Astrocyte of the spinal cord (primary cell): Measurements from ENCODE around the gene ATP8B1.
"Not testable (repeated sequence)": the region's sequence is repeated elsewhere in the genome, so short reads cannot be mapped to it uniquely, and the experiment has no call there.

Experiments used
- DNase-seq: peaks from one replicate; pipeline ENCODE4 v3.0.0; 2011; ENCODE audit warnings: low read depth, low spot score
- H3K4me3 ChIP-seq: 2 replicates; pipeline ENCODE4 v1.5.1; 2011; ENCODE audit warnings: low read depth, mild to moderate bottlenecking, low read length, moderate library complexity
- in situ Hi-C: cut with HindIII; loops from 2 replicates; pipeline ENCODE4 v1.10.0; 2017; ENCODE audit warnings: low sequenced_read_pairs
- TF ChIP-seq, protein P1 (sequence below): IDR thresholded peaks from 2 replicates; pipeline ENCODE4 v1.5.1; 2012; ENCODE audit warnings: low read depth, mild to moderate bottlenecking, low read length, inconsistent platforms

Gene ATP8B1

DNA sequence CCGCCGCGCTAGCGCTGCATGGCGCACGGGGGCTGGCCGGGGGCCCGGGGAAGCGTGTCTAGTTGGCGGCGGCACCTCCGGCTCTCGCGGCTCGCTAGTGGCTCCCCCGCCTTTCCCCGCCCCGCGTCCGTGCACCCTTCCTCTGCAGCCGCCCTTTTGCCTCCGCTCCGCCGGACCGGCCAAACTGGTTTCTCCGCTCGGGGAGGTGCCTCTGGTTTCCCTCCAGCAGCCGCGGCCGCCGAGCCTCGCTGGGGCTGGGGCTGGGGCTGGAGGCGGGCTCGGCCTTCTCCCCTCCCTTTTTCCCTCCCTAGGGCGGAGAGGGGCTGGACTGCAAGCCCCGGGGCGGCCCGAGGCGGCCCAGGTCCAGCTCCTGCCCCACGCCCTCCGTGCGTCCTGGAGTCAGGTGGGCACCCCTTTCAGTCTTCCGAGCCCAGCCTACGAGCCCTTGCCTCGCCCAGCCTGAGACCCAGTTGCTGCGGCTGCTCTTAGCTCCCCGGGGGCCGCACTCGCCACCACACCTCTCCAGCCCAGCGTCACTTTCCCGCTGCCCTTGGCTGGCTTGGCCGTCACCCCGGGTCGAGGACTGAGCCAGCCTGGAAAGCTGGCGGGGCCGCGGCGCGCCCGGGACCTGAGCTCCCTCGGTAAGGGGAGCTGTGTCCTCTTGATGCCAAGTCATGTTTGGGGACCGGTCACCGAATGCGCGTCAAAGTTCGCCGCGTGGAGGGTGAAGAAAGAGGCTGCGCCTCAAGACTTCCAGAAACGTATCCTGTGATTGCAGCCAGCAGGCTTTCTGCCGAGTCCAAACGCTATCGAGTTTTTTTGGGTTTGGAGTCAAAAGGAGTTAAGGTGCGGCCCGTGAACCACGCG lies at the start of gene ATP8B1:
TSS of gene ATP8B1 (minus strand) at position 213 of the 867 bp plus-strand sequence. CDS start 71,508 bp downstream, outside the sequence.
- TF ChIP-seq, protein P1, sequence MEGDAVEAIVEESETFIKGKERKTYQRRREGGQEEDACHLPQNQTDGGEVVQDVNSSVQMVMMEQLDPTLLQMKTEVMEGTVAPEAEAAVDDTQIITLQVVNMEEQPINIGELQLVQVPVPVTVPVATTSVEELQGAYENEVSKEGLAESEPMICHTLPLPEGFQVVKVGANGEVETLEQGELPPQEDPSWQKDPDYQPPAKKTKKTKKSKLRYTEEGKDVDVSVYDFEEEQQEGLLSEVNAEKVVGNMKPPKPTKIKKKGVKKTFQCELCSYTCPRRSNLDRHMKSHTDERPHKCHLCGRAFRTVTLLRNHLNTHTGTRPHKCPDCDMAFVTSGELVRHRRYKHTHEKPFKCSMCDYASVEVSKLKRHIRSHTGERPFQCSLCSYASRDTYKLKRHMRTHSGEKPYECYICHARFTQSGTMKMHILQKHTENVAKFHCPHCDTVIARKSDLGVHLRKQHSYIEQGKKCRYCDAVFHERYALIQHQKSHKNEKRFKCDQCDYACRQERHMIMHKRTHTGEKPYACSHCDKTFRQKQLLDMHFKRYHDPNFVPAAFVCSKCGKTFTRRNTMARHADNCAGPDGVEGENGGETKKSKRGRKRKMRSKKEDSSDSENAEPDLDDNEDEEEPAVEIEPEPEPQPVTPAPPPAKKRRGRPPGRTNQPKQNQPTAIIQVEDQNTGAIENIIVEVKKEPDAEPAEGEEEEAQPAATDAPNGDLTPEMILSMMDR = no peak

DNA sequence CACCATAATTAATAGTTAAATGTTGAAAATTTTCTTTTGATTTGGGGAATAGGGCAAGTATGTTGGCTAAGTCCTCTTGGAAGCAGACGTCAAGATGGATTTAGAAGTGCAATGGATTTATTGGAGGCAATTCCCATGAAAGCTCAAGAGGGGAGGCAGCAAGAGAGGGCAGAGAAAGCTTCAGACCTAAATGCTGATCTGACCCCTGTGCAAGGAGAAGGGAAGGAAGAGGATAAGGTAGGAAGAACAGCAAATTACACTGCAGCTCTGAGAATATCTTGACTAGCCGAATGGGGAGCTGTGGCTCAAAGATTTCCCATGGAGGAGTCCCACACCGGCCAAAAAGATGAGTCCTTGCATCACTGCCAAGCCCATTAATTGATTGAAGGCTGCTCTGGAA lies 46.9 kb upstream of the ATP8B1 start:
- in situ Hi-C loops = no loop called here
- no peak for DNase-seq
- TF ChIP-seq, protein P1 = no peak
- no peak overlapping the region for H3K4me3 ChIP-seq

More for the DNA sequence above, at the start of gene ATP8B1:
- in situ Hi-C loops = no loop called here
- peak; percentile 82 for DNase-seq
- peak within 1 kb of the TSS; percentile 92 for H3K4me3 ChIP-seq

DNA sequence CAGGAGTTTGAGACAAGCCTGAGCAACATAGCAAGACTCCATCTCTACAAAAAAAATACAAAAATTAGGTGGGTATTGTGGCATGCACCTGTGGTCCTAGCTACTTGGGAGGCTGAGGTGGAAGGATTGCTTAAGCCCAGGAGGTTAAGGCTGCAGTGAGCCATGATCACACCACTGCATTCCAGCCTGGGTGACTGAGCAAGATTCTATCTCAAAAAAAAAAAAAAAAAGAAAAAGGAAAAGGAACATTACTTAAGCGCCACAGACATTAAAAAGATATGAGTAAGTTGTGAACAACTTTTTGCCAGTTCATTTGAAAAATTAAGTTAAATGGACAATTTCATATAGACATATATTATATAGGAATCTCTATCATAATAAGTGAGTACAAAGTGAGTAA lies 45.3 kb upstream of the ATP8B1 start:
- H3K4me3 ChIP-seq, in situ Hi-C loops: not testable (repeated sequence)
- peak; percentile 13 for DNase-seq

DNA sequence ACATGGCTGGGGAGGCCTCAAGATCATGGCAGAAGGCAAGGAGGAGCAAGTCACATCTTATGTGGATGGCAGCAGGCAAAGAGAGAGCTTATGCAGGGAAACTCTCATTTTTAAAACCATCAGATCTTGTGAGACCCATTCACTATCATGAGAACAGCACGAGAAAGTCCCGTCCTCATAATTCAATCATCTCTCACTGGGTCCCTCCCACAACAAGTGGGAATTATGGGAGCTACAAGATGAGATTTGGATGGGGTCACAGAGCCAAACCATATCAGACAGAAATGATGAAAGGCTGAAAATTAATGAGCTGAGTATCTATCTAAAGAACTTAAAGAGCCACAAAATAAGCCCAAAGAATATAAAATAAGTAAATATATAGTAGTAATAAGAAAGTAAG lies 44.3 kb upstream of the ATP8B1 start:
- in situ Hi-C loops, H3K4me3 ChIP-seq, DNase-seq: not testable (repeated sequence)

DNA sequence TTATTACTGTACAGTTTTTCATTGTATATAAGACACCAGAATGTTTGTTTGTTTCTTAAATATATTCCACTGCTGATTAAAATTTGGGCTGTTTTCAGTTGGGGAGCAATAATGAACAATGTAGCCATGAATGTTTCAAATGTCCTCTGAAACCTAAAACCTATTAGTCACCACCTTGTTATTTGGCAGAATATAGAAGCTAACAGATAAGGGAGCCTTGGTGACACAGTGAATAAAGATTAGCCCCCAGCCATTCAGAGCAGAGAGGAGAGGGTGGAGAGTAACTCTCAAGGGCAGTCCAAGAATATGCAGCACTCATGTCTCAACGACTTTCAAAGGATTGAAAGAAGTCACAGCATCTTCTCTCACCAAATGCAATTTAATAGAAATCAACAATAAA lies 43.1 kb upstream of the ATP8B1 start:
- in situ Hi-C loops = no loop called here
- TF ChIP-seq, protein P1 = no peak
- peak; percentile 67 for DNase-seq
- no peak overlapping the region for H3K4me3 ChIP-seq

DNA sequence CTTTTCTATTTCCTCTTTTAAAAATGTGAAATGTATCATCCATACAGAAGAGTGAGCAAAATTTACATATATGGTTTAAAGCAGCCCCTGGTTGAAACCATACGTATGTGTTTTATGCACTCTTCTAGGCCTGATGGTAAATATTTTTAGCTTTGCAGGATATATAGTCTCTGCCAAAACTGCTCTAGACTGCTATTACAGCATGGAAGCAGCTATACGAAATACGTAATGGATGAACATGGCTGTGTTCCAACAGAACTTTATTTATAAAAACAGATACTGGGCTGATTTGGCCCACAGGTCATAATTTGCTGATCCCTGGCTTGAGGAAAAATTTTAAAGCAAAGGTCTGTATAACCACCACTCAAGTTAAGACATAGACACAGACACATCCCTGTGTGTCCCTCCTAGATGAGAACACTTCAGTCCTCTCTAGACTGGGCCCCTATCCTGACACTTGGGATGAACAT lies 42.5 kb upstream of the ATP8B1 start:
- peak; percentile 12 for DNase-seq
- TF ChIP-seq, protein P1 = no peak
- H3K4me3 ChIP-seq = no peak overlapping the region
- in situ Hi-C loops = no loop called here

DNA sequence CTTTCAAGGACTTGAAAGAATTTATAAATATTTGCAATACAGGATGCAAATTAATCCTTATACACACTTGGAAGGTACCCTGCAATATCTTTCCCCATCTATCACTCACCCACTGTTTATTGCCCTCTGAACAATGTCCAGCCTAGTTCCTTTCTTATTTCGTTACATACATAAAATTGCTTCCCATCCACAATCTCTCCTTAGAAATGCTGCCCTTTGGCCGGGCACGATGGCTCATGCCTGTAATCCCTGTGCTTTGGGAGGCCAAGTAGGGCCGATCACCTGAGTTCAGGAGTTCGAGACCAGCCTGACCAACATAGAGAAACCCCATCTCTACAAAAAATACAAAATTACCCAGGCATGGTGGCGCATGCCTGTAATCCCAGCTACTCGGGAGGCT lies 41.2 kb upstream of the ATP8B1 start:
- DNase-seq = no peak
- in situ Hi-C loops = no loop called here
- TF ChIP-seq, protein P1 = no peak
- H3K4me3 ChIP-seq = no peak overlapping the region
